Loucy (cell line): ENCODE measurements around the gene RFESD.

Source experiments
- H2AFZ ChIP-seq: fragments of 200-600 bp; sonication (generic); 2 replicates; pipeline ENCODE4 v1.6.0; 2016; ENCODE audit warnings: antibody characterized with exemption, mild to moderate bottlenecking, low read length, moderate library complexity
- H3F3A ChIP-seq: fragments of 200-600 bp; 2 replicates; pipeline ENCODE4 v1.6.0; 2016; ENCODE audit warnings: antibody characterized with exemption, low read depth, mild to moderate bottlenecking
- H3K27me3 ChIP-seq: fragments of 200-600 bp; sonication (generic); 2 replicates; pipeline ENCODE4 v1.6.1; 2014; ENCODE audit warnings: low read length, mild to moderate bottlenecking; ENCODE audit not compliant: insufficient read depth, poor library complexity, severe bottlenecking
- H3K36me3 ChIP-seq: fragments of 200-600 bp; sonication (generic); 2 replicates; pipeline ENCODE4 v1.6.1; 2016; ENCODE audit warnings: low read length; ENCODE audit not compliant: insufficient read depth
- H3K4me1 ChIP-seq: fragments of 200-600 bp; sonication (generic); 2 replicates; pipeline ENCODE4 v1.5.1; 2014; ENCODE audit warnings: low read length, mild to moderate bottlenecking; ENCODE audit not compliant: insufficient read depth, poor library complexity, severe bottlenecking
- H3K4me2 ChIP-seq: fragments of 200-600 bp; sonication (generic); 2 replicates; pipeline ENCODE4 v1.6.0; 2014; ENCODE audit warnings: antibody characterized with exemption, low read length, low read depth, mild to moderate bottlenecking; ENCODE audit not compliant: poor library complexity, severe bottlenecking
- H3K4me3 ChIP-seq: fragments of 200-600 bp; sonication (generic); 2 replicates; pipeline ENCODE4 v1.5.1; 2014; ENCODE audit warnings: low read length, mild to moderate bottlenecking, mixed read lengths; ENCODE audit not compliant: poor library complexity, severe bottlenecking
- H3K79me2 ChIP-seq: fragments of 200-600 bp; sonication (generic); 2 replicates; pipeline ENCODE4 v1.6.1; 2014; ENCODE audit warnings: low read length; ENCODE audit not compliant: insufficient read depth
- H3K9ac ChIP-seq: fragments of 200-600 bp; sonication (generic); 2 replicates; pipeline ENCODE4 v1.6.0; 2014; ENCODE audit warnings: mild to moderate bottlenecking, low read depth, low read length, moderate library complexity; ENCODE audit not compliant: poor library complexity, severe bottlenecking
- H3K9me2 ChIP-seq: fragments of 200-600 bp; sonication (generic); replicated peaks from 2 replicates; pipeline ENCODE4 v1.6.1; 2016; ENCODE audit warnings: low read depth, low read length, mixed read lengths
- H3K9me3 ChIP-seq: fragments of 200-600 bp; sonication (generic); 2 replicates; pipeline ENCODE4 v1.6.1; 2014; ENCODE audit warnings: mild to moderate bottlenecking, antibody characterized with exemption, low read length, low read depth; ENCODE audit not compliant: insufficient read depth
- H4K20me1 ChIP-seq: fragments of 200-600 bp; sonication (generic); 2 replicates; pipeline ENCODE4 v1.6.0; 2014; ENCODE audit warnings: antibody characterized with exemption, low read length, mild to moderate bottlenecking; ENCODE audit not compliant: insufficient read depth, poor library complexity, severe bottlenecking
- CTCF ChIP-seq: fragments of 200-600 bp; sonication (generic); conservative IDR thresholded peaks from 2 replicates; pipeline ENCODE4 v1.5.1; 2014; ENCODE audit warnings: mild to moderate bottlenecking, antibody characterized with exemption, low read length
- EZH2phosphoT487 ChIP-seq: fragments of 200-600 bp; IDR thresholded peaks from 2 replicates; pipeline ENCODE4 v1.6.1; 2018; ENCODE audit warnings: antibody characterized with exemption, mild to moderate bottlenecking, moderate library complexity, borderline replicate concordance

RFESD gene

GRCh38 chr5:95617057-95617456 is 29.5 kb upstream of the RFESD start:
- Histone ChIP-seq H3K4me3 (peak overlapping the region; percentile 24), H3K79me2 (peaks cover 36% of the 10 kb centered on the region), H3F3A (peaks cover 6% of the 10 kb centered on the region), H3K9me2 (no peaks in the 10 kb centered on the region), H3K36me3 (no peaks in the 10 kb centered on the region), H3K9me3 (peaks cover 9% of the 10 kb centered on the region; the same call in 1 of the 2 replicates), H3K4me2 (peak overlapping the region; percentile 40), H3K4me1 (peaks cover 39% of the 10 kb centered on the region), H4K20me1 (no peaks in the 10 kb centered on the region), H3K27me3 (no peaks in the 10 kb centered on the region), H3K9ac (no peak overlapping the region), H2AFZ (no peak overlapping the region)
- no peak for TF ChIP-seq EZH2phosphoT487
- TF ChIP-seq CTCF: no peak

GRCh38 chr5:95619096-95619495 is 27.5 kb upstream of the RFESD start:
- no peaks in the 10 kb centered on the region; the same call in 1 of the 2 replicates for H3K9me3 ChIP-seq
- H3K27me3 ChIP-seq: no peaks in the 10 kb centered on the region
- H2AFZ ChIP-seq: no peak overlapping the region
- no peaks in the 10 kb centered on the region for H3K36me3 ChIP-seq
- H3K4me3 ChIP-seq: peak overlapping the region; percentile 78
- peaks cover 57% of the 10 kb centered on the region for H3K4me1 ChIP-seq
- H4K20me1 ChIP-seq: no peaks in the 10 kb centered on the region
- peak overlapping the region; percentile 92 for H3K4me2 ChIP-seq
- no peaks in the 10 kb centered on the region for H3K9me2 ChIP-seq
- peaks cover 16% of the 10 kb centered on the region for H3F3A ChIP-seq
- peaks cover 36% of the 10 kb centered on the region for H3K79me2 ChIP-seq
- H3K9ac ChIP-seq: peak overlapping the region; percentile 93
- no peak for TF ChIP-seq CTCF
- no peak for TF ChIP-seq EZH2phosphoT487

GRCh38 chr5:95619514-95620029 is 27.0 kb upstream of the RFESD start:
- peak overlapping the region; percentile 78 for H3K4me3 ChIP-seq

More at GRCh38 chr5:95619514-95620029, 27.0 kb upstream of the RFESD start:
- H3K27me3 ChIP-seq: no peaks in the 10 kb centered on the region
- peaks cover 16% of the 10 kb centered on the region for H3F3A ChIP-seq
- peak overlapping the region; percentile 75 for H2AFZ ChIP-seq
- H3K79me2 ChIP-seq: peaks cover 36% of the 10 kb centered on the region
- H3K36me3 ChIP-seq: no peaks in the 10 kb centered on the region
- TF ChIP-seq CTCF (no peak), EZH2phosphoT487 (no peak)
- H3K4me1 ChIP-seq: peaks cover 61% of the 10 kb centered on the region
- H3K9ac ChIP-seq: peak overlapping the region; percentile 93
- no peaks in the 10 kb centered on the region for H4K20me1 ChIP-seq
- no peaks in the 10 kb centered on the region for H3K9me2 ChIP-seq
- no peaks in the 10 kb centered on the region for H3K9me3 ChIP-seq
- H3K4me2 ChIP-seq: peak overlapping the region; percentile 92
